Measurements from ENCODE around the gene ZC3H7A.
"Not testable (repeated sequence)": the region's sequence is repeated elsewhere in the genome, so short reads cannot be mapped to it uniquely, and the experiment has no call there.

- not testable (repeated sequence) for TF ChIP-seq CTCF (conservative IDR thresholded peaks at IDR 0.05; ENCODE audit: low read depth, low read length); EZH2 (IDR thresholded peaks at IDR 0.05; ENCODE audit: borderline replicate concordance, low read depth, low read length, poor library complexity, severe bottlenecking)
Measured at GRCh38 chr16:11814800-11815199, 17.7 kb upstream of the ZC3H7A start.
